COR-L47 (cell line): Measurements from ENCODE around the gene CXADR.
"Not testable (repeated sequence)": the region's sequence is repeated elsewhere in the genome, so short reads cannot be mapped to it uniquely, and the experiment has no call there.

Experiments
- DNase-seq: peaks from one replicate; lab custom pipeline; 2025; lab: John Stamatoyannopoulos, UW

The CXADR gene

DNA sequence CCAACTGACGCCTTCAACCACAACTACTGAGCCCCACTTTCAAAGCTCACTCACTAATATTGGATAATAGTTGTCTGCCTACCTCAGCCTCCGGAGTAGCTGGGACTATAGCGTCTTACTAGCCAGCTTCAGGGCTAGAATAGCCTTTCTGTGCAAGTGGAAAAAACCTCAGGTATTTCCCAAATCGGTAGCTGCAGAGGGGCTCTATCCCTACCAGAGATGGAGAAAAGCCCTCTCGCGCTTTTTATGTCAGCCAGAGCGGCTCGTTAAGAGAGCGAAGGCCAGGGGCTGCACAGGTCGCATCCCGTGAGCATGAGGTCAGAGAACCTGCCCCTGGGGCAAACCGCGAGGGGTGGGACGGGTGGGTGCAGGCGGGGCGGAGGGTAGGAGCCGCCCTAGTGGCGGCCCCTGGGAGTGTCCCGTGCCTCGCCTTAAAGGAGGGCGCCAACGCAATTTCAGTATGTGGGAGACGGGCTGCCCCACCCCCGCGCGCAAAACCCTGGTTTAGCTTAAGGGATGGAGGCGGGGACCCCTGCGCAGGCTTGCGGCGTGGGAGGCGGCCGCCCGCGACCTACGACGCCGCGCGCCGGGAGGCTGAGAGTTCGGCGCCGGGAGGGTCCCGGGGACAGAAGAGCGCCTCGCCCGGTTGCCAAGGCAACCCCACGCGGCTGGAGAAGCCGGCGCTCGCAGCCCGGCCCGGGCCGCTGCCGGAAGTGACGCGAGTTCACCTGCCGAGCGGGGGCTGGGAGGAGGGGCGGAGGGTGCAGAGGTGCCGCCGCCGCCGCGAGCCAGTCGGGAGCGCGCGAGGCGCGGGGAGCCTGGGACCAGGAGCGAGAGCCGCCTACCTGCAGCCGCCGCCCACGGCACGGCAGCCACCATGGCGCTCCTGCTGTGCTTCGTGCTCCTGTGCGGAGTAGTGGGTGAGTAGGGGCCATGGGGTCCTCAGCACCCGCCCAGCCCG, at the start of gene CXADR:
Gene CXADR (plus strand): TSS at position 791 of the 961 bp plus-strand sequence. CDS start 87 bp downstream, at position 878.
- peak; percentile 90 for DNase-seq

DNA sequence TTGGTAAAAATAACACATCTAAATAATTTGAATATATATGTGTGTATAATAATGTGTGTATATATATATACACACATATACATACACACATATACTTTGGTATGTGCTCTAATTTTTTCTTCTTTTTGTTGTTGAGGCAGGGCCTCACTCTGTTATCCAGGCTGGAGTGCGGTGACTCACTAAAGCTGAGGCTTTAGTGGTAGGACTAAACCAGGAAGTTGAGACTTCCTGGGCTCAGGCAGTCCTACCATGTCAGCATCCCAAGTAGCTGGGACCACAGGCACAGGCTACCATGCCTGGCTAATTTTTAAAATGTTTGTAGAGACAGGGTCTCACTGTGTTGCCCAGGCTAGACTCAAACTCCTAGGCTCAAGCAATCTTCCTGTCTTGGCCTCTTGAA, 46.7 kb upstream of the CXADR start:
- no peak for DNase-seq

DNA sequence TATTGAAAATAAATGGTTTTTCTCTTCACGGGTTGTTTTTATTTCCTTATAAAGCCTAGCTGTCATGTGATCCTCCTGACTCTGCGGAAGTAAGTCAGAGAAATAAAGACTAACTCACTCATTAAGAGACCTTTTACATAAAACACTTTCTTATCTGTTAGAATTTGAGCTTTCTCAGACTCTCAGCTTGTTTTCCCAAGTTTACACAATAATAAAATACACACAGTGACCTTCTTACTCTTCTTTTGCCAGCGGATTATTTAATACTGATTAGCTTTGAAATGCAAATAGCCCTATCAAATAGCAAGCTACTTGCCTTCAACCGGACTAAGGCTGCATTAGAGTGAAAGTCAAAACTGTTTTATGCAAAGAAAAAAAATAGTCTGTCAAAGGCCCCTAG, 45.5 kb upstream of the CXADR start:
- no peak for DNase-seq

DNA sequence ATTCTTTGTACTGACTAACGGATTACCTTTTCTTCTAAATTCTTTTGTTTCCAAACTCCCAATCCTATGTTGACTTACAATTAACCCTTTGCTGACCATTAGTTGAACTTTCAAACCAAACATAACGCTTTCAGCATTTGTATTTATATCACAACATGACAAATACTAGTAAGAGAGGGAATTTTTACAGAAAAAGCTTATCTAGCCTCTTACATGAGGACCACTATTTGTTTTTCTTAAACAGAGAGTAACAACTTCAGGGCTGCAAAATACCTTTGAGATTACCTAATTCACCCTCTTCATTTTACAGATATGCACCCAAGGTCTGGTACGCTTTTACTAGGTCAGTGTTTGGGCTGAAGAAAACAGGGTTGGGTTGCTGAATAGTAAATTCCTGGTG, 45.0 kb upstream of the CXADR start:
- no peak for DNase-seq

DNA sequence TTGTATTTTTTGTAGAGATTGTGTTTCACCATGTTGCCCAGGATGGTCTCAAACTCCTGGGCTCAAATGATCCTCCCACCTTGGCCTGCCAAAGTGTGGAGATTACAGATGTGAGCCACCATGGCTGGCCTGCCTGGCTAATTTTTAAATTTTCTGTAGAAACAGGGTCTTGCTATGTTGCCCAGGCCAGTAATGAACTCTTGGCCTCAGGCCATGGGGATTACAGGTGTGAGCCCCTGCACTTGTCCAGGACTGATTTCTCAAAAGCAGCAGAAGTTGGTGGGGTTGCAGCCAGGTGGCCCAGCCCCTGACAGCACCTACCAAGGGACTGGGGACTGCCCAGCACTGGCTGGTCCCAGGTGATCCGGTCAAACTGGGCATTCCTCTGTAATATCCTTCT, 44.1 kb upstream of the CXADR start:
- DNase-seq, result no peak

DNA sequence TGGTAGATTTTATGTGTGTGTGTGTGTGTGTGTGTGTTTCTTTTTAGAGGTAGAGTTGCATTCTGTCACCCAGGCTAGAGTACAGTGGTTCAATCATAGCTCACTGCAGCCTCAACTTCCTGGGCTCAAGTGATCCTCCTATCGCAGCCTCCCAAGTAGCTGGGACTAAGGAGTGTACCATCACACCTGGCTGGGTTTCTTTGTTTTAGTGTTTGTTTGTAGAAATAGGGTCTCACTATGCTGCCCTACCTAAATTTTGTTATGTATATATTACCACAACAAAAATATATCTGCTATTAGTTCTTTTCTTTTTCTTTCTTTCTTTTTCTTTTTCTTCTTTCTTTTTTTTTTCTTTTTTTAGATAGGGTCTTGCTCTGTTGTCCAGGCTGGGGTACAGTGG, 43.1 kb upstream of the CXADR start:
- DNase-seq, result no peak

- DNase-seq, result no peak
Observed at GRCh38 chr21:17472182-17472581, 40.7 kb upstream of the CXADR start.

DNA sequence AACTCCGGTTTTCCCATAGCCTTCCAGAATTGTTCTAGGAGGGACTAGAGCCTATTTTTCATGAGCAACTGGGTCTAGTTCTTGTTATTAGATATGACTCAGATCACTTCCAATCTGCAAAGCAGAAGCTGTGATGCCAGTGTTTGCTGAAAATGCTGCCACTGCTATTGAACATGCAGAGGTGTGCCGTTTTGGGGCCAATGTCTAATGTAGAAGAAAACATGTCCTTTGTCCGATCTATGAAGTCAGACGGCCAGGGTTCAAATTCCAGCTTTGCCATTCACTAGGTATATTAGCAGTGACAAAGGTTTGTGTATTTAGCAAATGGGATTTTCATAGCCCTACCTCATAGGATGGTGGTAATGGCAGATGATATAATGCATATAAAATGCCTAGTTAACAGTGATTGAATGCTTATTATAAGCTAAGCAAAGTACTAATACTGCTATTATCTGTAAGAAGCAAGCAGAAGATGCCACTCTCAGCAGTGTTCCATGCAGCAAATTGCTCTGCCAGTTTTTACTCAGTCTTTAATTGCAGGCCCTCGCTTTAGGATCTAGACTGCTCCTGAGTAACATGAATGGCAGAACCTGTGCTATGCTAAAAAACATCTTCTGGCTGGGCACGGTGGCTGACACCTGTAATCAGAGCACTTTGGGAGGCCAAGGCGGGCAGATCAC, 40.1 kb upstream of the CXADR start:
- no peak for DNase-seq

DNA sequence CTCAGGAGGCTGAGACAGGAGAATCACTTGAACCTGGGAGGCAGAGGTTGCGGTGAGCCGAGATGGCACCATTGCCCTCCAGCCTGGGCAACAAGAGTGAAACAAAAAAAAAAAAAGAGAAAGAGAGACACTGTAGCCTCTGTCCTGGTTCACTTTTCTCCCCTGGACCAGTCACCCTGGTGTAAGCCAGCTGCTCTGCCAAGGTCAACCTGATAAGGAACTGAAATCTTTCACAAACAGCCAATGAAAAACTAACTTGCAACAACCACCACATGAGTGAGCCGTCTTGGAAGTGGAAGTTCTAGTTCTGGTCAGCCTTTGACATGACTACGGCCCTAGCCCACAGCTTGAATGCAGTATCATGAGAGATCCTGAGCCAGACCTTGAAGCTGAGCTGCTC, 36.8 kb upstream of the CXADR start:
- DNase-seq, result no peak

- DNase-seq, result not testable (repeated sequence)
Observed at GRCh38 chr21:17478156-17478555, 34.7 kb upstream of the CXADR start.

DNA sequence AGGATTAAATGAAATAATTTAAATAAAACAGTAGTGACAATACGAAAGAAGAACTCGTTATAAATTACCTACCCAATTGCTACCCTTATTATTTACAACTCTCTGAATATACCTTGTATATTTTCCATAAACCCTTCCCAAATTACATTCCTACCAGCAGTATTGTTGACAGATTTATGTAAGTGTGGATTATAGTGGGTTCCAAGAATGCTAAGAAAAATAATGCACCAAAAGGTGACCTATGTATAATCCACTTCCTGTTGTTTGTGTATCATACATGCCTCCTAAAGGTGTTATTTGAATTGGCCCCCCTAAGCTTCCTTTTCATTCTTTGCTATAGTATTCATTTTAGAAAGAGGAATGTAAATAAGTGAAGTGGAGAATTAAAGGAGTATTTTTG, 33.2 kb upstream of the CXADR start:
- DNase-seq, result no peak

DNA sequence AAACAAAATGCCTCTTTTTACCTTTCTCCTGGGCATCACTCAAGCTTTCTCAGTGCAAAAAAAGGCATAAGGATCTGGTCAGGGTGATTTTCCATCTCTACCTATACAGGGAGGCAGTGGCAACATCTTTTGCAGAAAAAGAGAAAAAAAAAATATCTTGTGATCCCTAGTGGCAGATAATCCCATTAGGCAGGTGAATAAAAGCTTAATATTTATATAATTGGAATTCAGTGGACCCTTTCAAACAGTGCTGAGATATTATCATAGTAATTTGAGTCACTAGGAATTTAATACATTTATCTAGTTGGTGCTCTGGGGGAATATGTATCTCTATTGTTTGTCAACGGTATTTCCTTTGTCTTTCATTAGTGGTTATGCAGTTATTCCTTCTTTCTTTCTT, 29.9 kb upstream of the CXADR start:
- no peak for DNase-seq

DNA sequence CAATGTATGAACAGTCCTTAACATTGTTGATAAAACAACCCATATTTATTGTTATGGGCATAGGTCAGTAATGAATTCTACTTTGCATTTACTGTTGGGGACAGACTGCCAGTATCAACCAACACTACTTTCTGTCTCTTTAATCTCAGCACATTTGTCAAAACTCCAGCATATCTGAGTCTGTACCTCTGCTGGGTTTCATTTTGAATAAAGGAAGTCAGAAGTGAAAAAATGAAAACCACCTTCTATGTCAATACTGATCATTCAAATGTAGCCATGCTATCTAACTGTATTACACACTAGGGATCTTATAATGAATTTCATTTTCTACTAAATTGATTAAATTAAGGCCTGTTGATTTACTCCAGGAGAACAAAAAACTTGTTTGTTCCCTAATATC, 24.2 kb upstream of the CXADR start:
- DNase-seq, result no peak

DNA sequence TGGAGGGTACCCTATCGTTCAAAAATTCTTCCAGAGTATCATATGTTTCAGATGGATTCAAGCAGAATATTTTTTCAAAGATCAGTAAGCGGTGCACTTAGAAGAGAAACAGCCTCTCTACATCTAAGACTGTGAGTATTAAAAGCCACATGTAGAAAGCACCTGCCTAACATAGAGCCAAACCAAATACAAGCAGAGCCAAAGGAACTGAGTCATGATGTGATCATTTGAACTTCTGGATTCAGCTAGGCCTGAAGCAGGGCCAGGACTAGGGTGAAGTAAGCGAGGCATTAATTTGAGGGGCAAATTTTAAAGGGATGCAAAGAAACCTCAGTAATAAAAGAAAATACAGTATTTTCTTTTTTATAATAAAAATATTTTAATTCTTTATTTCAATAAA, 23.3 kb upstream of the CXADR start:
- DNase-seq, result not testable (repeated sequence)

DNA sequence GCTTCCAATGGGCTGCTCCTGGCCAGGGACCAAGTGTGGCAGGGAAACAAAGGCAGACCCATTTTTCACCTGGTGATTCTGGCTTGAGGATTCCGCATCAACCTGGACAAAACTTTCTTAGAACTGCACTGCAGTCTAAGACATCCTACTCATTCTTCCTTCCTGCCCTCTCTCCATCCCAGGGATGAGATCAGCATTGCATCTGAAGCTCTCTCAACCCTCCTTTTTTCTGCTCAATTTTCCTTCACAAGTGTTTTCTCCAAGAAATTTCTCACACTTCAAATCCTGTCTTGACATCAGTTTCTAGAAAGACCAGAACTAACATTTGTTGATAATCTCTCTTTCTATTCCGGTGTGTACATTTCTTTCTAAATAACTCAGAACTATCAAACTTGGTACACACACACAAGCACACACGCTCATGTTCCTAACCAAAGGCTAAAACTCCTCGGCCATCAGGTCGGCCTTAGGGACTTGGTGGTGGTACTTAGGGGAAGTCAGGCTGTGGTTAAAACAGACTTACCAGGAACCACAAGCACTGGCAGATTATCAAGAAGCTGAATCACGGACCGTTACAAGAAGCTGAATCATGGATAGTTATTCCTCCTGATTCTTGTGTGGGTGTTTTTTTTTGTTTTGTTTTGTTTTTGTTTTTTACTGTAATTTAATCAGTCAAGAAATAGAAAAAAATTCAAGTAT, 21.0 kb upstream of the CXADR start:
- DNase-seq, result no peak

- DNase-seq, result no peak
Observed at GRCh38 chr21:17492415-17493168, 20.3 kb upstream of the CXADR start.

DNA sequence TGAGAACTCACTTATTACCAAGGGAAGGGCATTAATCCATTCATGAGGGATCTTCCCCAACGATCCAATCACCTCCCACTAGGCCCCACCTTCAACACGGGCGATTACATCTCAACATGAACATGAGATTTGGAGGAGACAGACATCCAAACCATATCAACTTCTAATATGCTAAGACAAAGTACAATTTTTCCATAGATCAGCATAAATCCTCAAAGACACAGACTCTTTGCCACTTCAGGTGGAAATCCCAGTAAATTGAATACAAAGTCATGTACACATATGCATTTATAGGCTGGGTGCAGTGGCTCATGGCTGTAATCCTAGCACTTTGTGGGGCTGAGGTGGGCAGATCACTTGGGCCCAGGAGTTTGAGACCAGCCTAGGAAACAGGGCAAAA, 18.8 kb upstream of the CXADR start:
- no peak for DNase-seq

DNA sequence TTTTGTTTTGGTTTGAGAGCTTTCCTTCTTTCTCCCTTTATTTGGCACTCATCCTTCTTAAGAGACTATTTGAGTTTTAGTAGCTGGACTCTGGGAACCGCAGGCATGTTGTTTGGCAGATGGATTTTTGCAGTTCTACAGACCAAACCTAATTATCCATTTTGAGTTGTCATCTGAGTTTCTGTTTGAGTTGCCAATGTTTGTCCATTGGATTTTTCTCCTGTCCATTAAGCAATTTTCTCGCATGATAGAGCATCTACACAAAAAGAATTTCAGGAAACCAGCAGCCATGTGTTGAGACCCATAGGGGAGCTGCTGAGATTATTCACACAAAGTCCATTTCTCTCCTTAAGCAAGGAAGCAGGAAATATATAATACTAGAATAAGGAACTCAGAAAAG, 17.2 kb upstream of the CXADR start:
- peak; percentile 49 for DNase-seq

- DNase-seq, result no peak
Observed at GRCh38 chr21:17497316-17497715, 15.5 kb upstream of the CXADR start.

DNA sequence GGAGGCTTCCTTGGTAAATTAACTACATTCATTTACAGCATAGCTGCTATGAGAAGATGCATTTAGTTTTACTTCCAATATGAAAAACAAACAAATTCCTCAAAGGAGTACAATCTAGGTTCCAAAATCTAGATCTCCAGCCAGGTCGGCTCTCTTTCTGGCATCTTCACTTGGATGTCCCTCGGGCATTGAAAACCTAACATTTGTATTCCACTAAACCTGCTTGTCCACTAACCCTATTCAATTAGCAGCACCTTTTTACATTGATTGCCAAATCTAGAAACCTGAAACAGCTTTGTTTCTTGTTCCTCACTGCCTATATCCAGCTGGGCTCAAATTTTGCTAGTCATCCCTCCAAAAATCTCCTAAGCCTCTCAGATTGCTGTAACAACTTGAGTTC, 14.3 kb upstream of the CXADR start:
- no peak for DNase-seq

GRCh38 chr21:17501107-17502006, 11.5 kb upstream of the CXADR start:
- DNase-seq, result peak; percentile 18
